ENCODE results near the gene ERN1.

- TF ChIP-seq, protein P1, sequence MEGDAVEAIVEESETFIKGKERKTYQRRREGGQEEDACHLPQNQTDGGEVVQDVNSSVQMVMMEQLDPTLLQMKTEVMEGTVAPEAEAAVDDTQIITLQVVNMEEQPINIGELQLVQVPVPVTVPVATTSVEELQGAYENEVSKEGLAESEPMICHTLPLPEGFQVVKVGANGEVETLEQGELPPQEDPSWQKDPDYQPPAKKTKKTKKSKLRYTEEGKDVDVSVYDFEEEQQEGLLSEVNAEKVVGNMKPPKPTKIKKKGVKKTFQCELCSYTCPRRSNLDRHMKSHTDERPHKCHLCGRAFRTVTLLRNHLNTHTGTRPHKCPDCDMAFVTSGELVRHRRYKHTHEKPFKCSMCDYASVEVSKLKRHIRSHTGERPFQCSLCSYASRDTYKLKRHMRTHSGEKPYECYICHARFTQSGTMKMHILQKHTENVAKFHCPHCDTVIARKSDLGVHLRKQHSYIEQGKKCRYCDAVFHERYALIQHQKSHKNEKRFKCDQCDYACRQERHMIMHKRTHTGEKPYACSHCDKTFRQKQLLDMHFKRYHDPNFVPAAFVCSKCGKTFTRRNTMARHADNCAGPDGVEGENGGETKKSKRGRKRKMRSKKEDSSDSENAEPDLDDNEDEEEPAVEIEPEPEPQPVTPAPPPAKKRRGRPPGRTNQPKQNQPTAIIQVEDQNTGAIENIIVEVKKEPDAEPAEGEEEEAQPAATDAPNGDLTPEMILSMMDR (IDR thresholded peaks at IDR 0.05; ENCODE audit: low read depth, low read length) = no peak
- TF ChIP-seq POLR2A (IDR thresholded peaks at IDR 0.05; ENCODE audit: extremely low read depth, insufficient read length) (no peak), MYC (IDR thresholded peaks at IDR 0.05; ENCODE audit: low read depth, low read length) (no peak)
- TF ChIP-seq, protein P2, sequence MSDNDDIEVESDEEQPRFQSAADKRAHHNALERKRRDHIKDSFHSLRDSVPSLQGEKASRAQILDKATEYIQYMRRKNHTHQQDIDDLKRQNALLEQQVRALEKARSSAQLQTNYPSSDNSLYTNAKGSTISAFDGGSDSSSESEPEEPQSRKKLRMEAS (IDR thresholded peaks at IDR 0.05; ENCODE audit: low read depth, low read length) = no peak
Measured at GRCh38 chr17:64032081-64032480, 97.9 kb downstream of the ERN1 start.

Data from NB4 (cell line).